HG02571 (cell line): Measurements from ENCODE around the gene CDK2AP2.
"Not testable (repeated sequence)": the region's sequence is repeated elsewhere in the genome, so short reads cannot be mapped to it uniquely, and the experiment has no call there.

Experiments used
- ATAC-seq: cut with Tn5 transposase; IDR thresholded peaks from one replicate; pipeline ENCODE4 v1.9.1; 2021; ENCODE audit warnings: mild to moderate bottlenecking, moderate library complexity; ENCODE audit not compliant: unreplicated experiment

The CDK2AP2 gene

GRCh38 chr11:67468056-67468455, 39.9 kb downstream of the CDK2AP2 start:
- no peak for ATAC-seq

- no peak for ATAC-seq
These were observed 40.8 kb downstream of the CDK2AP2 start for GRCh38 chr11:67466962-67467771.

GRCh38 chr11:67466367-67466766, 41.6 kb downstream of the CDK2AP2 start:
- ATAC-seq, result no peak

GRCh38 chr11:67465530-67465929, 42.4 kb downstream of the CDK2AP2 start:
- not testable (repeated sequence) for ATAC-seq

- ATAC-seq, result no peak
These were observed 42.8 kb downstream of the CDK2AP2 start for GRCh38 chr11:67465189-67465510.

GRCh38 chr11:67464411-67465188, 43.4 kb downstream of the CDK2AP2 start:
- ATAC-seq, result peak; percentile 42

GRCh38 chr11:67463680-67464410, 44.1 kb downstream of the CDK2AP2 start:
- ATAC-seq, result no peak

- no peak for ATAC-seq
These were observed 44.8 kb downstream of the CDK2AP2 start for GRCh38 chr11:67463186-67463585.

- no peak for ATAC-seq
These were observed 49.7 kb downstream of the CDK2AP2 start for GRCh38 chr11:67458266-67458665.

GRCh38 chr11:67457453-67457852, 50.5 kb downstream of the CDK2AP2 start:
- ATAC-seq, result no peak
